Measurements from ENCODE around the gene LPP.

The LPP gene

DNA sequence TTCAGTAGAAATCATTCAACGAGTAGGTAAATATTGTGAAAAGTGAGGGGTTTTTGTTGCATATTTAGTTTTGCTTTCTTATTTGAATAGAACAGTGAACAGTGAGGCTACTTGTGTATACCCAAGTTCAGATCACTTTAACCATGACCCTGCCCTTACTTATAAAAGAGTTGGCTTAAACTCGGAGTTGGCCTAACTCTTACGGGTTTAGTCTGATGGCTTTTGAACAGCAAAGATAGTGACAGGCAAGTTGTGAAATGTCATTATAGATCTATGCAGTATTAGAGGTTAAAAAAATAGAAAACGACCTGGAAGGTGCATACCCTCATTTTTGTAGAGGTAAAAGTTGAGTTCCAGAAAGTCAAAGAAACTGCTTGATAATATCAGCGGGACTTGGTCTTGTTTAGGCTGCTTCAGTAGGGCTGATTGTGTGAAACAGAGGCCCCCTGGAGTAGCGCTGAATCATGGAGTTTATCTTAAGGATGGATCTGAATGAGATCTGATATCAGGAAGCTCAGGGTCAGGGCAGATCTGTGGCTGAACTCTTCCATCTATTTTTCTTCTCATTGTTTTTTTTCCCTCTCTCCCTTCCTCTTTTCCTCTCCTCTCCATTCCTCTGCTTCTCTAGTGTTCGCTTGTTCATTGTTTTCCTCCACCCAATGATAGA lies 359.8 kb downstream of the LPP start:
- no peak for DNase-seq (ENCODE audit: low spot score in 2 of 2)
- no peaks in the 10 kb centered on the region for H3K9me3 ChIP-seq
- no peaks in the 10 kb centered on the region for H3K36me3 ChIP-seq (replicated peaks)
- peaks cover 8% of the 10 kb centered on the region for H3K4me1 ChIP-seq
- in situ Hi-C loops (cut with MboI; ENCODE audit: low sequenced_read_pairs): no loop called here
- no peak overlapping the region for H3K4me3 ChIP-seq
- no peaks in the 10 kb centered on the region for H3K27me3 ChIP-seq (ENCODE audit: low read depth)

DNA sequence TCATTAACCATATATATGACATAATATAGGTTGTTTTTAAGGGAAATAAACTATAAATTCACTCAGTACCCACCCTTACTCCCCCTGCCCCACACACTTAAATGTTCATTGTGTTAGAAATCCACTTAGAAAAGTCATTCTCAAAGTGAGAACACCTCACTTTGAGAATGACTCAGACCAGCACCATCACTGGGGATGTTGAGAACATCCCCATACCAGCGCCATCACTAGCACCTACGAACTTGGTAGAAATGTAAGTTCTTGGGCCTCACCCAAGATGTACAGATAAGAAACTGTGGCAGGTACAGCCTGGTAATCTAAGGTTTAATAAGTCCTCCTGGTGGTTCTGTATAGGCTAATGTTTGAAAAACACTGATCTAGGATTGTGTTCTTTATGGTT lies 362.6 kb downstream of the LPP start:
- H3K4me3 ChIP-seq: no peak overlapping the region
- no peak for DNase-seq (ENCODE audit: low spot score in 2 of 2)
- peaks cover 8% of the 10 kb centered on the region for H3K4me1 ChIP-seq
- H3K36me3 ChIP-seq (replicated peaks): no peaks in the 10 kb centered on the region
- no peaks in the 10 kb centered on the region for H3K9me3 ChIP-seq
- in situ Hi-C loops (cut with MboI; ENCODE audit: low sequenced_read_pairs): no loop called here
- no peaks in the 10 kb centered on the region for H3K27me3 ChIP-seq (ENCODE audit: low read depth)

DNA sequence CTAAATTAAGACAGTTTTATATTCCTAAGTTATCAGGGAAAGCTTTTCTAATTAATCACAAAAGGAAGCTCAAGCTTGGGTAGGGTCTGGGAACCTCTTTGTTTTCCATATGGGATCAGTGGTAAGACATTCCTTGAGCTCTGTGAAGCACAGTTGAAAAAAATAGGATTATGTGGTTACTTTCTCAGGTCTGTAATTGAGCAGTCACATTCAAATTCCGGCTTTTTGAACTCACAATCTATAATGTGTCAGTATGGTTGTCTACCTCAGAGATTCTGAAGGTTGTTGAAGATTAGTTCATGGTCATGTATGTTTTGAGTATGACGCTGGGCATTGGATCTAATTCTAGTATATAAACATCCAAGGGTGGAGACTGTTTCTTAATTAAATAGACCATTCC lies 364.5 kb downstream of the LPP start:
- no peaks in the 10 kb centered on the region for H3K27me3 ChIP-seq (ENCODE audit: low read depth)
- H3K4me3 ChIP-seq: no peak overlapping the region
- H3K4me1 ChIP-seq: peaks cover 8% of the 10 kb centered on the region
- in situ Hi-C loops (cut with MboI; ENCODE audit: low sequenced_read_pairs): no loop called here
- no peaks in the 10 kb centered on the region for H3K36me3 ChIP-seq (replicated peaks)
- no peak for DNase-seq (ENCODE audit: low spot score in 2 of 2)
- H3K9me3 ChIP-seq: no peaks in the 10 kb centered on the region

- H3K4me1 ChIP-seq: peaks cover 8% of the 10 kb centered on the region
- H3K27me3 ChIP-seq (ENCODE audit: low read depth): no peaks in the 10 kb centered on the region
- H3K36me3 ChIP-seq (replicated peaks): no peaks in the 10 kb centered on the region
- H3K4me3 ChIP-seq: no peak overlapping the region
- in situ Hi-C loops (cut with MboI; ENCODE audit: low sequenced_read_pairs): no loop called here
- no peaks in the 10 kb centered on the region for H3K9me3 ChIP-seq
- DNase-seq (ENCODE audit: low spot score in 2 of 2): no peak
Measured at GRCh38 chr3:188518835-188519452, 365.0 kb downstream of the LPP start.

DNA sequence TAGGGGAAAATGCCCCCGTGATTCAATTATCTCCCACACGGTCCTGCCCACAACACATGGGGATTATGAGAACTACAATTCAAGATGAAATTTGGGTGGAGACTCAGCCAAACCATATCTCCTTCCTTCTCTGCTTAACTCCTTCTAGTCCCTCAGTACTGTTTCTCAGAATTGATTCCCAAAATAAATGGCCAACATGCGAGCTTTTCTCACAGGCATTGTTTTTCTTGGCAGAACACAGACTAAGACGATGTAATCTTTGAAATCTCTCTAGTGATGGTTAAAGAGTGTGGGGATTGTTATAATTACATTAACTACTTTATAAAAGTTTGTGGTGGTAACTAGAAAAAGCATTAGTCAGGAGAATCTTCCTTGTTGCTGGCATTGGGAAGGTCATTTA lies 366.5 kb downstream of the LPP start:
- H3K9me3 ChIP-seq: no peaks in the 10 kb centered on the region
- DNase-seq (ENCODE audit: low spot score in 2 of 2): no peak
- no peaks in the 10 kb centered on the region for H3K27me3 ChIP-seq (ENCODE audit: low read depth)
- in situ Hi-C loops (cut with MboI; ENCODE audit: low sequenced_read_pairs): no loop called here
- no peaks in the 10 kb centered on the region for H3K36me3 ChIP-seq (replicated peaks)
- no peak overlapping the region for H3K4me3 ChIP-seq
- peaks cover 4% of the 10 kb centered on the region; the same call in 1 of the 2 replicates for H3K4me1 ChIP-seq

DNA sequence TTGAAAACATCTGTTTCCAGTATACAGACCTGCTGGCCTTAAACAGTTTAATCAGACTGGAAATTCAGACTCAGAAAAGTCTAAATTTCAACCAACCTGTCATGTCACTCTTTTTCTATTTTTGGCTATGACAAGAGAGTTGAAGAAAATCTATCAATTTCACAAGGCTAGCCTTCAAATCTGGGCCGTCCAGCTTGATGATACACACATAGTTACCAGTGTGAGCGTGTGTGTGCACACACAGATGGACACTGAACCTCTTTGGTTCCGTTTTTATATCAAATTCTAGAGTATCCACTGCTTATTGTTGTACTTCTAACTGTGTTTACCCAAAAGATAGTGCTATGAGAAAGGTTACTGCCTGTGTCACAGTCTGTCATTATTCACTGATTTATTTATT lies 368.2 kb downstream of the LPP start:
- Histone ChIP-seq H3K4me3 (no peak overlapping the region), H3K27me3 (ENCODE audit: low read depth) (no peaks in the 10 kb centered on the region), H3K4me1 (no peaks in the 10 kb centered on the region), H3K9me3 (no peaks in the 10 kb centered on the region; the same call in 1 of the 2 replicates), H3K36me3 (replicated peaks) (no peaks in the 10 kb centered on the region)
- in situ Hi-C loops (cut with MboI; ENCODE audit: low sequenced_read_pairs): no loop called here
- DNase-seq (ENCODE audit: low spot score in 2 of 2): no peak

DNA sequence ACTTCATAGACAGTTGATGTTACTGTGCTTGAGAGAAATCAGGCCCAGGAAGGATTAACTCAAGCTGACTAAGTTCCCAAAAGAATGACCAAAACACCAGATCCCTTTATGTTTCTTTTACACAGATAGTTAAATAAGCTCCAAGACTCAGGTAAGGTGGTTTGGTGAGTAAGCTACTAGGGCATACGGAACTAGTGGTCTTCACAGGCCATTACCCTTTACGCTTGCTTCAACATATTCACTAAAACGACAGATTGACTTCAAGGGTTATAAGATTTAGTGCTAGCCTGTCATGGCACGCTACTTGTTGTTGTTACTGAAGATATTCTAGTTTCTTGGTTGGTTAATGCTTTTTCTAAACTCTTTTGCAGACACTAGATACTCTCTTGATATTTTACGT lies 369.3 kb downstream of the LPP start:
- H3K4me1 ChIP-seq: no peaks in the 10 kb centered on the region
- in situ Hi-C loops (cut with MboI; ENCODE audit: low sequenced_read_pairs): no loop called here

GRCh38 chr3:188524052-188524451 lies 370.1 kb downstream of the LPP start:
- no peak overlapping the region for H3K4me3 ChIP-seq
- no peaks in the 10 kb centered on the region; the same call in 1 of the 2 replicates for H3K9me3 ChIP-seq
- DNase-seq (ENCODE audit: low spot score in 2 of 2): no peak
- H3K27me3 ChIP-seq (ENCODE audit: low read depth): no peaks in the 10 kb centered on the region
- H3K4me1 ChIP-seq: no peaks in the 10 kb centered on the region
- no peaks in the 10 kb centered on the region for H3K36me3 ChIP-seq (replicated peaks)
- in situ Hi-C loops (cut with MboI; ENCODE audit: low sequenced_read_pairs): no loop called here

More for the DNA sequence above, 369.3 kb downstream of the LPP start:
- no peaks in the 10 kb centered on the region for H3K36me3 ChIP-seq (replicated peaks)
- no peak overlapping the region for H3K4me3 ChIP-seq
- H3K27me3 ChIP-seq (ENCODE audit: low read depth): no peaks in the 10 kb centered on the region
- DNase-seq (ENCODE audit: low spot score in 2 of 2): no peak
- H3K9me3 ChIP-seq: no peaks in the 10 kb centered on the region; the same call in 1 of the 2 replicates

- Histone ChIP-seq H3K9me3 (no peaks in the 10 kb centered on the region; the same call in 1 of the 2 replicates), H3K4me3 (no peak overlapping the region), H3K4me1 (no peaks in the 10 kb centered on the region), H3K36me3 (replicated peaks) (no peaks in the 10 kb centered on the region), H3K27me3 (ENCODE audit: low read depth) (no peaks in the 10 kb centered on the region)
- in situ Hi-C loops (cut with MboI; ENCODE audit: low sequenced_read_pairs): no loop called here
- no peak for DNase-seq (ENCODE audit: low spot score in 2 of 2)
Measured at GRCh38 chr3:188526057-188526456, 372.1 kb downstream of the LPP start.

- no peak overlapping the region for H3K4me3 ChIP-seq
- in situ Hi-C loops (cut with MboI; ENCODE audit: low sequenced_read_pairs): no loop called here
- no peaks in the 10 kb centered on the region for H3K27me3 ChIP-seq (ENCODE audit: low read depth)
- H3K9me3 ChIP-seq: no peaks in the 10 kb centered on the region; the same call in 1 of the 2 replicates
- DNase-seq (ENCODE audit: low spot score in 2 of 2): no peak
- H3K4me1 ChIP-seq: no peaks in the 10 kb centered on the region
- H3K36me3 ChIP-seq (replicated peaks): no peaks in the 10 kb centered on the region
Measured at GRCh38 chr3:188527389-188527788, 373.4 kb downstream of the LPP start.

DNA sequence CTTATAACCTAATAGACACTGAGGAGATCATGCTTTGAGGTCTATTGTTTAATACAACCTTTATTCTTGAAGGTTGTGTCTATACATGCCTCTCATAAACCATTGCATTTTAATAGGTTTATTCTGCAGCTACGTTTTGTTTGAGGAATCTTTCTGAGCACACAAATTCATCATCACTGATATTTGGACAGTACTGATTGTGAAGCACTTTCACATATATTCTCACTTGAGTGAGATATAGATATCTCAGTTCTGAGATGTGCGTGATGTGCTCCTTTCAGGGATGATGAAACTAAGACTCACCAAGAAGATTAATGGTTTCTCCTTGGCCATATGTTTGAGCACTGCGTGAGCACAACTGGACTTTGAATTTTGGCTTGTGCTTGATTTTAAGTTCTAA lies 374.4 kb downstream of the LPP start:
- Histone ChIP-seq H3K4me1 (no peaks in the 10 kb centered on the region), H3K9me3 (no peaks in the 10 kb centered on the region; the same call in 1 of the 2 replicates), H3K27me3 (ENCODE audit: low read depth) (no peaks in the 10 kb centered on the region), H3K36me3 (replicated peaks) (no peaks in the 10 kb centered on the region), H3K4me3 (no peak overlapping the region)
- no peak for DNase-seq (ENCODE audit: low spot score in 2 of 2)
- in situ Hi-C loops (cut with MboI; ENCODE audit: low sequenced_read_pairs): no loop called here

DNA sequence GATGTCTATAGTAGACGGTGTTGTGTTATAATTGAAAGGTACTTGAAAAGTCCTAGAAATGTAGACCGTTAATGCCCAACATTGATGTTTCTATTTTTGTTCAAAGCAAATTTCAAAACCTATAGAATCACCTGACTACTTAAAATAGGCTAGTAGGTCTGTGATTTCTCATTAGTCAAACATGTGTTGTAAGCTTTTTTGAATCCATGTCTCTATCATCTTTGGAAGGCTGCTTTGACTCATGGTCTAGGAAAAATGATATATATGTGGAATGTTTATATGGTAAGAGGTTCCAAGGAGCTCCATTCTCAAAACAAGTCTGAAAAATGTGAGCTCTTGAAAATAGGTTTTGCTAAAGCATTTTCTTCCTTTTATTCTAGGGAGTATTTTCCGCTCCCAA lies 375.3 kb downstream of the LPP start:
- DNase-seq (ENCODE audit: low spot score in 2 of 2): no peak
- H3K4me1 ChIP-seq: no peaks in the 10 kb centered on the region
- in situ Hi-C loops (cut with MboI; ENCODE audit: low sequenced_read_pairs): no loop called here
- H3K27me3 ChIP-seq (ENCODE audit: low read depth): no peaks in the 10 kb centered on the region
- no peaks in the 10 kb centered on the region; the same call in 1 of the 2 replicates for H3K9me3 ChIP-seq
- no peaks in the 10 kb centered on the region for H3K36me3 ChIP-seq (replicated peaks)
- H3K4me3 ChIP-seq: no peak overlapping the region

DNA sequence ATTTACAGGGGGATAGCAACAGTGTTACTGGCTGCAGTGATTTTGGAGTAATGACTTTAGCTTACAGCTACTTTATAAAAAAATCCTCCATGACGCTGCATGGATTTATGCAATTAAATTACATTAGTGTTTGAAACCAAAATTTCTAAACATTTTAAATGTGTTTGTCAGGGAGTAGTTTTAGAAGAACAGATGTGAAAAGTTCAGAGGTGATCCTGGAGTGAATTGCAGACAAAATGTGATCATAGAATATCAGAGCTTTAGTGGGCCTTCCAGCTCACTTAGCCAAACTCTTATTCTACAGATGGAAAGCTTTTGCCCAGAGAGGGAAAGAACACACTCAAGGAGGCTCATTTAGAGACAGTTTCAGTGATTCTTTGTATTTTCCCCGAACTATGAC lies 376.3 kb downstream of the LPP start:
- no peaks in the 10 kb centered on the region for H3K27me3 ChIP-seq (ENCODE audit: low read depth)
- H3K4me3 ChIP-seq: no peak overlapping the region
- H3K9me3 ChIP-seq: no peaks in the 10 kb centered on the region; the same call in 1 of the 2 replicates
- H3K4me1 ChIP-seq: no peaks in the 10 kb centered on the region
- in situ Hi-C loops (cut with MboI; ENCODE audit: low sequenced_read_pairs): no loop called here
- no peaks in the 10 kb centered on the region for H3K36me3 ChIP-seq (replicated peaks)
- DNase-seq (ENCODE audit: low spot score in 2 of 2): no peak

DNA sequence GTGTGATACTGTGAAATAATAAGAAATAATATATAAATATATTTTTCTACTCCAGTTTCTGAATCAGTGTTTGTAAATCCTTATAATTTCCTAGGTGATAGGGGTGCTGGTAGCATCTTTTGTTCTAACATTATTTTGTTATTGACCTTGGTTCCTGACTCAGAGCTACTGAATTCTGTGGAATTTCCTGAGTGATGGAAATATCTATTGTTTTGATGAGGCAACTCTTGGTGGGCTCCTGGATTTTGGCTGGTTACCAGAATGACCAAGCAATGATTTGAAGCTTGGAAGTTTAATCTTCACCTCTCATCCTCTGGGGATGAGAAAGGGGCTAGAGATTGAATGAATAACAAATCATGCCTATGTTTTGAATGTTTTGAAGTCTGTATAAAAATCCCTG lies 377.3 kb downstream of the LPP start:
- Histone ChIP-seq H3K4me1 (no peaks in the 10 kb centered on the region), H3K36me3 (replicated peaks) (no peaks in the 10 kb centered on the region), H3K4me3 (no peak overlapping the region), H3K27me3 (ENCODE audit: low read depth) (no peaks in the 10 kb centered on the region), H3K9me3 (no peaks in the 10 kb centered on the region)
- DNase-seq (ENCODE audit: low spot score in 2 of 2): no peak
- in situ Hi-C loops (cut with MboI; ENCODE audit: low sequenced_read_pairs): no loop called here

All from HAP-1 (cell line).